ENCODE results near the gene PHAF1.
"Not testable (repeated sequence)": the region's sequence is repeated elsewhere in the genome, so short reads cannot be mapped to it uniquely, and the experiment has no call there.

The PHAF1 gene

DNA sequence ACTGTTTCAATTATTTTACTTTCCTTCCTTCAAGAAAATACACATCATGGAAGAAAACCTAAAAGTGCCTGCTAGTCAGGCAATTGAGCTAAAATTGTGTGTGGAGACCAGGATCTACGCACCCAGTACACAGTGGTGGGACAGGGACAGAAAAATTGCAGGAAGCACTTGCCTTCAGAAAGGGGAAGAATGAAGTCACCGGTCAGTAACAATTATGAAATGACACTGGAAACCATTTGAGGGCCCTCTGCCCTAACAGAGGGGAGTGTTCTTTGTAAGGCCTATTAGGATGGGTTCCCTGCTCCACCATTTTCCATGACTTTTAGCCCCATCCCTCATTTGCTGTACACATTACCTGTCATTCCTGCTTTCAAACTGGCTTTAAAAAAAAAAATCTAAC, 4.5 kb upstream of the PHAF1 start:
- DNase-seq (ENCODE audit: low spot score) = no peak

DNA sequence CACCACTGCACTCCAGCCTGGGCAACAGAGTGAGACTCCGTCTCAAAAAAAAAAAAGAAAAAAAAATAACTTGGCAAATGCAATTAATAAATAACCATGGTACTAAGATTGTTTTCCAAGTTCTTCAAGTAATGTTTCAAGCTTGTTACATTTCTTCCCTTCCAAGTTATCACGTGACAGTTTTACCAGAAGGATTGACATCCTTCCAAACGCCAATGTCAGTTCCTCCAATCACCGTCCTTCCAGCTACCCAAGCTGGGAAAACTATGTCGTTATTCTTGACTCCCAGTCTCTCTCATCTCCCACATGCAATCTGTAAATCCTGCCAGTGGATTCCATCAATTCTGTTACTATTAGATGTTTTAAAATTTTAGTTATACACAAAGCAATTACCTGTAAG, 3.9 kb upstream of the PHAF1 start:
- no peak for DNase-seq (ENCODE audit: low spot score)

DNA sequence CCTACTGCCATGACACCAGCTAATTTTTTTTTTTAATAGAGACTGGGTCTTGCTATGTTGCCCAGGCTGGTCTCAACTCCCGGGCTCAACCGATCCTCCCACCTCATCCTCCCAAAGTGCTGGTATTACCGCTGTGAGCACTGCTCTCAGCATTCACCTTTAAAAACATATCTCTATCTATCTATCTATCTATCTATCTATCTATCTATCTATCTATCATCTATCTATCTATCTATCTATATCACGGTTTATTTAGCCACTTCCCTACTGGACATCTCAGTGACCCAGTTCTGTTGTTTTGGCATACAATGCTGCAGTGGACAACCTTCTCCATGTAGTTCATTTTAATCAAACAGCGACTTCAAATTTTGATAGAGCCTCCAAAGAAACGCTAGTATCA, 1.3 kb upstream of the PHAF1 start:
- DNase-seq (ENCODE audit: low spot score) = no peak

DNA sequence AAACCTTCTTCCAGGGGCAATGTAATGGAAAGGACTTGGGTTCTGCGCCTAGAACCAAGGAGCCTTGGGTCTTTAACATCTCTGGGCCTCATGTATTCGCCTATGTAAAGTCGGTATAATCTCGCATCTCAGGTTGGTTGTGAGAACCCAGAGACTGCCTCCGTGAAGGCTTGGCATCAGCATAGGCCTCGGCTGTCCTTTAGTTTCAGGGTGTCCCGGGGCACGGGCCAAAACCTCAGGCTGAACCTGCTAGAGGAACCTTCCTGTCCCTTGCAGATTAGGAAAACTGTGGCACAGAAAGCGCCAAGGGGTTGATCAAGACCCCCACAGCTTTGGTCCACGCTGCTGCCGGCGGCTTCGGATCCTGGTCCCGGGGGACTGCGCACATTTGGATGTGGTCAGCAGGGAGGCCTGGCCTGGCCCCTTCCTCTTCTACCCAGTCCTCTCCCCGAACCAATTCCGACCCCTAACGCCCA, 772 bp upstream of the PHAF1 start:
- no peak for DNase-seq (ENCODE audit: low spot score)

DNA sequence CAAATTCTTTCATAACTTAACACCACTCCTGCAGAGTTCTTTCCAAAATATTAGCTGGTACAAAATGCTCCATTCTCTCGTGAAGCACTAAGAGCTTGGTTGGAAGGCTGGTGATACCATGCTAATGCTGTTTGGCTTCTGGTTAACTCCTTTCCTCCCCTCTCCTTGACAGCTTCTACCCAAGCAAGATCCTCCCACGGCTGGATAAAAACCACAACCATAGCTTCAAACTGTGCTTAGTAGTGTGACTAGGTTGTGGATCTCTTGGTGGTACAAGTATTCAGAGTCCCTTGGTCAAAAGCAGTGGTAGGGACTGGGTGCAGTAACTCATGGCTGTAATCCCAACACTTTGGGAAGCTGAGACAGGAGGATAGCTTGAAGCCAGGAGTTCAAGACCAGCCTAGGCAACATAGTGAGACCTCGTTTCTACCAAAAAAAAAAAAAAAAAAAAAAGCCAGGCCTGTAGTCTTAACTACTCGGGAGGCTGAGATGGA, 2.3 kb downstream of the PHAF1 start:
- no peak for DNase-seq (ENCODE audit: low spot score)

DNA sequence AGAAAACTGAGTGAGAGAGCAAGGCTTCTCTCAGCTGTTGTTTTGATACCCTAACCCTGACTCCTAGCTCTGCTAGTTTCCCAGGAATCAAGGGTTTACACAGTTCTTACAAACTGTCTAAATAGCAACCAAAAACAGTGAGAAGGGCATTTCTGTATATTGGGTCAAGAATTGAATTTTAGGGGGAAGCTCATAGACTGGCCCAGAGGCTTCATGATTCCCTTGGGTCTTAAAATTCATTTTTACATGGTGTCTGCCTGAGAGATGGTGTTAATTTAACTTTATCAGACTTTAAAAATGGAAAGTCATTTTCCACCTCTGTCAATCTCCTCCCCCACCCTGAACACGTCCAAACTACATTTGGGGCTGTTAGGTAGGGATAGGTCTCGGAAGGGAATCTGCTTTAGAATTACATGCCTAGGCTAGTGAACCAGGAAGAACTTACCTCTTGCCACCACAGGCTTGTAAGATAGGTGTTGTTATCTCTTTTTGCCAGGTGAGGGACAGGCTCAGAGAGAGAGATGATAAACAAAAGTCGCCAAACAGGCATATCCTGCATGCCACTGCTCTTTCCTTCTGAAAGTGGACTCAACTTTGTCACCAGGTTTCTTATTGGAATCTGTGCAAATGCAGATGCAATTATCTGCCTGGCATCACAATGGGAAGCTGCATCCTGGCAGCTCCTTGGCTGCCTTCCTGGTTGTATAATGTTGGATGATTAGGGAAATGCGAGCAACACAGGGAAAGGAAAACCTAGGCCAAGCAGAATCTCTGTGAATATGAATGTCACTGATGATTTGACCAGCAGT, 3.1 kb downstream of the PHAF1 start:
- DNase-seq (ENCODE audit: low spot score) = no peak

DNA sequence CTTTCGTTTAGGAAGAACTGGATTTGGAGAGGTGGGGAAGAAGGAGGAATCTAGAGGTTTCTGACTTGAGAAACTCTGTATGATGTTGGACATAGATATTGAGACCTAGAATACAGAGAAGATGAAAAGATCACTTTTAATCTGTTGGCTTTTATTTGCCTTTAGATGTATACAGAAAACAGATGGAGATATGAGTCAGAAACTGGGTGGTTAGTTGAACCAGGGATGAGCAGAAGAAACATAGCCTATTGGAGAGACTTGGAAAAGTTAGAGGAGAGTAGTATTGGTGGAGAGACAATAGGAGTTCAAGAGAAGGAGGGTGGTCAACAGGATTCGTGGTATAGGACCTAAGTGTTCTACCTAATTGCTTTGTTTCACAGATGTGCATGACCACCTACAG, 5.1 kb downstream of the PHAF1 start:
- no peak for DNase-seq (ENCODE audit: low spot score)

DNA sequence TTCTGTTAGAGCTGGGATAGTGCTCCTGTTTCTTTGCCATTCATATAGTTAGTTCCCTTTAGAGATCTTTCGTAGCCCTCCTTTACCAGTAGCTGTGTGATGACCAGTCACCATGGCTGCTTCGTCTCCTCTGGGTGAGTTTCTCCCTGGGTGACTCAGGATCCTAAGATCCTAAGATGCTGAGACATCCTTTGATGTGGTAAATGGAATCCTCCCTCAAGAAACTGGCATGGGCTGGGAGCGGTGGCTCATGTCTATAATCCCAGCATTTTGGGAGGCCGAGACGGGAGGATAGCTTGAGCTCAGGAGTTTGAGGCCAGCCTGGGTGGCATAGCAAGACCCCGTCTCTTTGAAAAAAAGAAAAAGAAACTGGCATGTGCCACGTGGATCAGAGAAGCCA, 5.9 kb downstream of the PHAF1 start:
- no peak for DNase-seq (ENCODE audit: low spot score)

DNA sequence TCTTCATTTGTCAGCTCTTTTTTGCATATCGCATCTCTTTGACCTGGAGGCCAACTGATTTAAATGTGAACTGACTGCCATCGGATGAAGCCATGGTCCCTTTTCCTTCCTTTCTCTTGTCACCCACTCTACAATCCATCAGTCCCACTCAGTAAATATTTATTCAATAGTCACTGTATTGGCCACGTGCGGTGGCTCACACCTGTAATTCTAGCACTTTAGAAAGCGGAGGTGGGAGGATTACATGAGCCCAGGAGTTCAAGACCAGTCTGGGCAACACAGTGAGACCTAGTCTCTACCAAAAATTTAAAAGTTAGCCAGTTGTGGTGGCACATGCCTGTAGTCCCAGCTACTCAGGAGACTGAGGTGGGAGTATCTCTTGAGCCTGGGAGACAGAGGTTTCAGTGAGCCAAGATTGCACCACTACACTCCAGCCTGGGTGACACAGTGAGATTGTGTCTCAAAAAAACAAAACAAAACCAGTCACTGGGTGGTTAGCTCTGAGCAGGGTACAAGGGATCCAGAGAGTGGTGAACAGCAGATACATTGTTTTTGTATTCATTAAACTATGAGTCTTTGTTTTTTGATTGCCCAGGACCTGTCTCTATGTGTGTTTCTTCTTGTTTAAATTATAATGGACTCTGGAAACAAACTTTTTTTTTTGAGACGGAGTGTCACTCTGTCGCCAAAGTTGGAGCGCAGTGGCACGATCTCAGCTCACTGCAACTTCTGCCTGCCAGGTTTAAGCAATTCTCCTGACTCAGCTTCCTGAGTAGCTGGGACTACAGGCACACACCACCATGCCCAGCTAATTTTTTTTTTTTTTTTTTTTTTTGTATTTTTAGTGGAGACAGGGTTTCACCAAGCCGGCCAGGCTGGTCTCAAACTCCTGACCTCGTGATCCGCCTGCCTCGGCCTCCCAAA, 6.9 kb downstream of the PHAF1 start:
- no peak for DNase-seq (ENCODE audit: low spot score)

DNA sequence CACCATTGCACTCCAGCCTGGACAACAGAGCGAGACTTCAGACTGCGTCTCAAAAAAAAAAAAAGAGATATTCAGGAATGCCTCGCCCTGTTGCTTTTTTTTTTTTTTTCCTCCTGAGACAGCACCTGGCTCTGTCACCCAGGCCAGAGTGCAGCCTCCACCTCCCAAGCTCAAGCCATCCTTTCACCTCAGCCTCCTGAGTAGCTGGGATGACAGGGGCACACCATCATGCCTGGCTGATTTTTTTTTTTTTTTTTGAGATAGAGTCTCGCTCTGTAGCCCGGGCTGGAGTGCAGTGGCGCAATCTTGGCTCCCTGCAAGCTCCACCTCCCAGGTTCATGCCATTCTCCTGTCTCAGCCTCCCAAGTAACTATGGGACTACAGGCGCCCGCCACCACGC, 8.0 kb downstream of the PHAF1 start:
- DNase-seq (ENCODE audit: low spot score) = no peak

DNA sequence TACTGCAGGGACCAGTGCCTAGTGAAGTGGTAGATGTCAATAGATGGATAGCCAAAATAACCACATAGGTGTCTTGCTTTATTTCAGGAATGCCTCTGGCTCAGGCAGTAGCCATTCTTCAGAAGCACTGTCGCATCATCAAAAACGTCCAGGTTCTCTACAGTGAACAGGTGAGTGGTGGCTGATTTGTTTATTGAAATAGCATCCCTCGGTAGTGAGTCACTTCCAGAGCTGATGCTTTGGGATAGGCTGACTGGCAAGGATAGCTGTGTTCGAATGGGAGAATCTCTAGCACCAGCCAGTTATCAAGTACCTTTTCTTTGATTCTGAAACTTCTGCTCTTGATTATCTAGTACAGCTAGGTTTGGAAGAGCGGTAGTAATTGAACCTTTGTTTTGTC, 10.3 kb downstream of the PHAF1 start:
- DNase-seq (ENCODE audit: low spot score) = no peak

DNA sequence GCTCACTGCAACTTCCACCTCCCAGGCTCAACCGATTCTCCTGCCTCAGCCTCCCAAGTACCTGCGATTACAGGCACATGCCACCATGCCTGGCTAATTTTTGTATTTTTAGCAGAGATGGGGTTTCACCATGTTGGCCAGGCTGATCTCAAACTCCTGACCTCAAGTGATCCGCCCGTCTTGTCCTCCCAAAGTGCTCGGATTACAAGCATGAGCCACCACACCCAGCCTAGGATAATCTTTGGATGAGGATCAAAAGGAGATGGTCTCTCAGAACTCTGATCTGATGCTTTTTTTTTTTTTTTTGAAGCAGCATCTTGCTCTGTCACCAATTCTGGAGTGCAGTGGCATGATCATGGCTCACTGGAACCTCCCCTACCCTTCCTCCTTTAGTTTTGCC, 13.1 kb downstream of the PHAF1 start:
- not testable (repeated sequence) for DNase-seq (ENCODE audit: low spot score)

DNA sequence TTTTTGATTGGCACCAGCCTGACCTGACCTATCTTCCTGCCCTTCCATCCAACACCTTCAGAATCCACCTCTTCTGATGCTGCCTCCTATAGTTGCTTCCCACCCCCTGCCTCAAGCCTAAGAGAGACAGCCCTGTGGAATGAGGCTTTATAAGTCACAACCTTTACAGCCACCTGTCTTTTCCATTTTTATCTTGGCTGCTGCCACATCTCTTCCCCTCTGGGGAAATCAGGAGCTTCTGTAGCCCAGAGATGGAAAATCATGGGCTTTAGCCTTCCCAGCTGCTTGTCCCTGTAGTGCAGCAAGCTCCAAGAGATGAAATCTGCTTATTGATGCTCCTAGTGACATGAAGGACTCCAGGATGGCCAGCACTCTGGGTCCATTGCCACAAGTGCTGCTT, 18.7 kb downstream of the PHAF1 start:
- no peak for DNase-seq (ENCODE audit: low spot score)

DNA sequence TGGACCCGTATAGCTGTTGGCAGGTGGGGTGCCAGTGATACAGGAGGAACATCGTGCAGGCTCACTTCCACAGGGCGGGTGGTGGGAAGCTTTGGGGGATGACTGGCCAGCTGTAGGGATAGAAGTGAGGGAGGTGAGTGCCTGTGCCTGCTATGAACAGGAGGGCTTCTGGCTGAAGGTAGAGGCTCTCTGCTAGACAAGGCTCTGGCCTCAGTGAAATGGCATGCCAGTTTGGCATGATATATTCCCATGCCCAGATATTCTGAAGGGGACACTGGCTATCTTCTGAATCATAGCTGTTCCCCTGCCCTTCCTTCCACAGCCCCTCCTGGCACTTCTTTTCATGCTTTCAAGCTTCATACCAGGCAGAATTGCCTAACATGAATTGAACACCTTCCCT, 19.1 kb downstream of the PHAF1 start:
- no peak for DNase-seq (ENCODE audit: low spot score)

DNA sequence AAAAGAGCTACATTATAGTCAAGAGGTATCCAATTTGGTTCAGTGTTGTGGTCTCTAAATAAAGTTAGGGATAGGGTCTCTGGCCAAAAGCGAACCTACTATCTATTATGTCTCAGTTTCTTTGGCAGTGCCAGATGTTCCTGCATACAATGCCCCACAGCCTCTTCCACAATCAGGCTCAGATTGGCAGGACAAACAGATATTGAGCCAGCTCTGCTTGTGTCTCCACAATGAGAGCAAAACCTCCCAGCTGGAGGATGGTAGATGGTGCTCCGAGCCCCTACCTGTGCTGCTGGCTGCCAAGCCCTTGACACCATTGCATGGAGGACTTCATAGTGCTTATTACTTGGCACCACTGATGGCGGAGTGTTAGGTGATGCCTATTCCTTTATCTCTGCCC, 19.7 kb downstream of the PHAF1 start:
- DNase-seq (ENCODE audit: low spot score) = no peak

DNA sequence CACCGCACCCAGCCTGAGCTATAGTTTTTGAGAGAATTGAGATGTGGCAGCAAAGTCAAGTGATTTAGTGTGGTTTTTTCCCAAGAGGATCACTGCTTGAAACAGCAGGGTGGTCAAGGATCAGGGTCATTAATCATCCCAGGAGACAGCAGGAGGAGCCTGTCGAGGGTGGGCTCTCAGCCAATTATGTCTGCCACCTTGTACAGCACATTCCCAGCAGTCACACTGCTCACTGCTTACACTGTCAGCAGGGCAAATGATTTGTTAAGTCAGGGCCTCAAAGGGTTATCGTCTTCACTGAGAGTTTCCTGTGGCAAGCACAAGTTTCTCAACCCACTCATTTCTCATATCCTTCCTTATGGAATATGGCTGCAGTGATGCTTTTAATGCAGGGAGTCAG, 27.9 kb downstream of the PHAF1 start:
- no peak for DNase-seq (ENCODE audit: low spot score)

DNA sequence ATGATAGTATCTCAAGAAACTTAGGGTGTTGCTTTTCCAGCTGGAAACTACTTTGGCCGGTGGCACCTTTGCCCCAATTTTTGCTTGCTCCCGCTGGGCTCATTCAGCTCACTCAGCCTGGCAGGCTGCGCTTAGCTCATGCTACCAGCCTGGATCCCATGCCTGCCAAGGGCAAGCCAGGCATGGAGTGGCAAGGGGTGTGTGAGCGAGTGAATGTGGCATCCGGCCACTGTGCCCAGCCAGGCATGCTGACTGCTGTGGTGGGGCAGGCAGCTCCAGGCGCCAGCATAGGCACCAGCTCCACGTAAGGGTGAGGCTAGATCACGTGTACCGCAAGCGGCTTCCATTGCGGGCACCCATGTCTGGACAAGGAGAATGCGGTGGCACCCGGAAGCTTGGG, 31.6 kb downstream of the PHAF1 start:
- DNase-seq (ENCODE audit: low spot score) = no peak

DNA sequence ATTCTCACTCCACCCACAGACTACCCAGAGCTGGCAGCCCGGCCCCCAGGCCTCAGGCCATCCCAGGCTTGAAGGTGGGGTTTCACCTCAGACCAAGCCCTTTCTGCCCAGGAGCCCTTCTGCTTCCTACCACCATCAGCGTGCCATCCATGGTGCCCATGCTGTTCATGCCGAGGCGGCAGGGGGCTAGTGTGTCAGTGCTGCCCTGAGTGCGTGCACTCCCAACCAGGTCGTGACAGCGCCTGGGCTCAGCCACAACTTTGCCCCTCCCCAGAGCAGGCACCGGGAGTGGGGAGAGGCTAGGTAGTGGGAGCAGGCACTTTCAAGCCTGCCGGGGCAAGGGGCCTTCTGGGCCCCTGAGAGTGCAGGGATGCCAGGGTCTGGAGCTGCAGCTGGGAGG, 32.6 kb downstream of the PHAF1 start:
- no peak for DNase-seq (ENCODE audit: low spot score)

DNA sequence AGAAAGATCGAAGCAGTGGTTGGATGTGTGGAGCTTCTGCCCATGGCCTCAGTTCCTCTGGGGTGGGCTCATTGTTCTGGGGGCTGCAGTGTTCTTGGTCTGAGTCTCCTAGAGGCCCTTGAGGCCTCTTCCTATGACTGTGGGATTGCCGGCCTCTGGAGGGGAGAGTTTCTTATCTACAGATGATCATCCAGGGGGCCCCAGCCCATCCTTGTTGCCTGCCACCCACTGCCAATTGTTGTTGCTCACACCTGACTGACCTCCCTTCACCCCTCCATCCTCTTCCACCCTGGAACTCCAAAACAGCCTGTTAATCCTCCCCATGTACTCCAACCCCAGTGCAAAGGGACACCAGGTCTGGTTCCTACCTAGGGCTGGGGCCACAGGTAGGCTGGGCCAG, 35.2 kb downstream of the PHAF1 start:
- no peak for DNase-seq (ENCODE audit: low spot score)

DNA sequence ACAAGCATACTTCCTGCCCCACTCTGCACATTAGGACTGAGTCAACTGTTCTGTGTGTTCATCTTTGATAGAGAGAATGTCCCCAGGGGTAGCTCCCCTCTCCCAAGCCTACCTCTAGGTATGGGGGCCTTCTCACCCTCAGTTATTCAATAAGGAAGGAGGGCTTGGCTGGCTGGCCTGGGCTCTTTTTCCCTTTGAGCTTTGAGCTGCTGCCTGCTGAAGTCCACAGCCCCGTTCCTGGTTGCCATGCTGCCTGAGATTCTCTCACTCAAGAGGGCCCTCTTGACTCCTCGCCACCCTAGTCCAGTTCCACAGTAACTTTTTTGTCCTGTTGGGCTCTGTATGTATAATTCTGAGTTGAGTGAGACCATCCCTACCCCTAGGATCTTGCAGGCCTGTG, 36.0 kb downstream of the PHAF1 start:
- no peak for DNase-seq (ENCODE audit: low spot score)

DNA sequence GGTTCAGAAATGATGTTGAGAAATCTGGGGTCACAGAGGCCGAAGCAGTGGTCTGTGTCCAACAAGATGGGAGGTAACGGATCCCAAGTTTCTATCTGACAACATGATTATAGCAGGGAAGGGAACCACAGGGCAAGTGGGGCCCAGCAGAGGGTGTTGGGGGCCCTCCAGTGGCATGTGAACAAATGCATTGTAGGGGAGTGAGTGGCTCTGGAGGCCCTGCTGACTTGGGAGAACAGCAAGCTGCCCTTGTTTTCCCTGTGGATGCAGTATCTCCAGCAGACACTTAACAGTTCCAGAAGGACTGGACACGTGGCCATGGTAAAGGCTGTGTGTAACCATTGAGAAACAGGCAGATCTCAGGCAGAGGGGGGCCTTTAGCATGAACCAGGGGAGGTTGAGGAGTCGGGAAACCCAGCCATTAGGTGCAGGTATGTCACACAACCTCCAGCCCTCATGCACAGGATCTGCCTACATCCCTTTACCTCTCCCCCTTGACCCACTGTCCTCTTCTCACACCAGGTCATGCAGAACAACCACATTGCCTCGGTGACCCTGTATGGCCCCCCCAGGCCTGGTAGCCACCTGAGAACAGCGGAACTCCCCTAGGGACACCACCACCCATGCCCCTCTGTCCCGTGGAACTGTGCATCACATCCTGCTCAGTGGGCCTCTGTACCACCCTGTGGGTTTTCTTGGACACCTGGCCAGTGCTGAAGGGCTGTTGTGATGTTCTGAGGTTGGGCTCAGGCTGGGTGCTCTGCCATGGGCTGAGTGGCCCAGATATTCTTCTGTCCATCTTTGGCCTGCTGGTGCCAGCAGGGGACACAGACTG, 37.0 kb downstream of the PHAF1 start:
- no peak for DNase-seq (ENCODE audit: low spot score)

DNA sequence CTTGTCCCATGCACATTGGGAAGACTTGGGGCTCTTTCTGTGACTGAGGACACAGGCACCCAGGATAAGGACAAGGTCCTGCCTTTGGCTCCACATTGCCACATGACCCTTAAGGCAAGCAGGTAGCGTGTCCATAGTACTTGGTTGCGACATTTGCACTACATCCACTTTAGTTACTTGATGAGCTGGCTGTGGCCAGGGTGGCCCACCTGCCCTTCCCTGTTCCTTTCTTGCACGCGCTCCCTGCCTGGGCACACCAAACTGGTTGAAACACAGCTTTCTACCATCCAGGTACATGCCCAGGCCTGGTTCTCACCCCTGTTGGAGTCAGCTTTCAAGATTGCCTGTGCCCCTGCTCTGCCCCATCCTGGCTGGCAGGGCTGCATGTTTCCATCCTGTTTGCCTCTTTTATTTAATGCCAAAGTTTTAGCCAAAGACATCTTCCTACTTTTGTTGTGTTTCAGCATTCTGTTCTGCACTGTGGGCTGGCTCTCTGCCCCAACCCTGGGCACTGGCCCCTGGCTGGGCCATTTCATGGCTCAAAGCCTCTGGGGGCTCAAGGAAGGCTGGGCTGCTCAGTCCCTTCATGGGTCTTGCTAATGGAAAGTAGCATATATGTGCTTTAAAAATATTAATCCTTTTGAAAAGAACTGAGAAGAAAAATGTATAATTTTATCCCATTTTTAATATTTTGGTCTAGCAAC, 37.8 kb downstream of the PHAF1 start:
- no peak for DNase-seq (ENCODE audit: low spot score)
